ENCODE data around the gene FXYD7.

DNA sequence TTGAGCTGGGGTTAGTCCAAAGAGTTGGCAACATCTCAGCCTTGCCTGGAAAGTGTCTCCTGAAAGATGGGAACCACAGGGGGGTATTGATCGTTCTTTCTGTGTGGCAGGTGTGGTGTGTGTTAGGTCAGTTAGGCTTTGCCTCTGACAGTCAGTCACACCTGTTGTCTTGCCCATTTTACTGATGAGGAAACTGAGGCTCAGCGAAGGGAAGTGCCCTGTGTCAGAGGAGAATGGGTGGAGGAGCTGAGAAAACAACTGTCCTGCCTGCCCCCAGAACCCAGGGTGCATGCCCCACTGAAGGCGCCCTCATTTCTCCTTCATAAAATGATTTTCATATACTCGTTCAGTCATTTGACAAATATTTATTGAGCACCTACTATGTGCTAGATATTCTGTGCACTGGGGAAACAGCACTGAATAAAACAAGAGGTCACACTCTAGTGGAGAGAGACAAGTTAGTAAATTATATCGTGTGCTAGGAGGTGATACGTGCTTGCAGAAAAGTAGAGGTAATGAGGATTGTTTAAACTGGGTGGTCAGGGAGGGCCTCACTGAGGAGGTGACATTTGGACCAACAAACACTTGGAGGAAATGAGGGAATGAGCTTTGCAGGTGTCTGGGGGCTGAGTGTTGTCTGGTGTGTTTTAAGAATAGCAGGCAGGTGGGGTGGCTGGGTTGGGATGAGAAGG is 13.1 kb downstream of the FXYD7 start:
- TF ChIP-seq FOXK1 (CRISPR knock-in tag; IDR thresholded peaks at IDR 0.05; ENCODE audit: borderline replicate concordance), result no peak
- TF ChIP-seq, protein P1, sequence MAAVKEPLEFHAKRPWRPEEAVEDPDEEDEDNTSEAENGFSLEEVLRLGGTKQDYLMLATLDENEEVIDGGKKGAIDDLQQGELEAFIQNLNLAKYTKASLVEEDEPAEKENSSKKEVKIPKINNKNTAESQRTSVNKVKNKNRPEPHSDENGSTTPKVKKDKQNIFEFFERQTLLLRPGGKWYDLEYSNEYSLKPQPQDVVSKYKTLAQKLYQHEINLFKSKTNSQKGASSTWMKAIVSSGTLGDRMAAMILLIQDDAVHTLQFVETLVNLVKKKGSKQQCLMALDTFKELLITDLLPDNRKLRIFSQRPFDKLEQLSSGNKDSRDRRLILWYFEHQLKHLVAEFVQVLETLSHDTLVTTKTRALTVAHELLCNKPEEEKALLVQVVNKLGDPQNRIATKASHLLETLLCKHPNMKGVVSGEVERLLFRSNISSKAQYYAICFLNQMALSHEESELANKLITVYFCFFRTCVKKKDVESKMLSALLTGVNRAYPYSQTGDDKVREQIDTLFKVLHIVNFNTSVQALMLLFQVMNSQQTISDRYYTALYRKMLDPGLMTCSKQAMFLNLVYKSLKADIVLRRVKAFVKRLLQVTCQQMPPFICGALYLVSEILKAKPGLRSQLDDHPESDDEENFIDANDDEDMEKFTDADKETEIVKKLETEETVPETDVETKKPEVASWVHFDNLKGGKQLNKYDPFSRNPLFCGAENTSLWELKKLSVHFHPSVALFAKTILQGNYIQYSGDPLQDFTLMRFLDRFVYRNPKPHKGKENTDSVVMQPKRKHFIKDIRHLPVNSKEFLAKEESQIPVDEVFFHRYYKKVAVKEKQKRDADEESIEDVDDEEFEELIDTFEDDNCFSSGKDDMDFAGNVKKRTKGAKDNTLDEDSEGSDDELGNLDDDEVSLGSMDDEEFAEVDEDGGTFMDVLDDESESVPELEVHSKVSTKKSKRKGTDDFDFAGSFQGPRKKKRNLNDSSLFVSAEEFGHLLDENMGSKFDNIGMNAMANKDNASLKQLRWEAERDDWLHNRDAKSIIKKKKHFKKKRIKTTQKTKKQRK (IDR thresholded peaks at IDR 0.05; ENCODE audit: borderline replicate concordance, low read depth, low read length), result no peak
